Measurements from ENCODE around the gene CFDP1. TPM values are rescaled to one million over a fixed set of nuclear protein-coding genes. Genes with fewer than 3 reads are reported as not detected.

The CFDP1 gene
- polyA plus RNA-seq, 3 donors, result 12.9 to 23.2 (median 19.0) TPM

GRCh38 chr16:75460446-75460845 lies 27.1 kb upstream of the CFDP1 start:
- H3K79me2 ChIP-seq (ENCODE audit: insufficient read depth, low read length), result peaks cover 89% of the 10 kb centered on the region
- H3K4me3 ChIP-seq (replicated peaks in 1 of 3; ENCODE audit: low read depth in 2 of 3, low read length in 3 of 3), result no peak overlapping the region
- H3K27ac ChIP-seq (ENCODE audit: low read depth in 1 of 2, low read length in 2 of 2), result no peak overlapping the region
- peaks cover 0 to 4% (median 0%) of the 10 kb centered on the region in 7 donors for H3K9me3 Mint-ChIP-seq
- H3K4me1 Mint-ChIP-seq, result peaks cover 23% of the 10 kb centered on the region
- intact Hi-C loops (cut with micrococcal nuclease), result loop anchor here (5.0 to 10.0 kb wide), 3 partner anchors 107 to 187 kb away; partner anchors contain the start of genes ADAT1 (in 2 of the 2), GABARAPL2 (in 1 of the 2), KARS1 (in 1 of the 2) and TERF2IP (in 1 of the 2)
- H3K27ac Mint-ChIP-seq, result peak overlapping the region in 4 of 7 donors; percentile 27 to 64 (median 54)
- no CpG with 5 or more reads among the region's 1 CpG for WGBS (ENCODE audit: insufficient coverage)
- no peak overlapping the region for H3K9ac ChIP-seq (ENCODE audit: insufficient read depth, low read length, poor library complexity, severe bottlenecking)
- no peaks in the 10 kb centered on the region for H3K27me3 ChIP-seq (ENCODE audit: control insufficient read depth in 2 of 2, insufficient read depth in 2 of 2, low read length in 2 of 2)
- peaks cover 10 to 22% of the 10 kb centered on the region in 2 donors for H3K36me3 Mint-ChIP-seq
- no peak overlapping the region for H3K4me2 ChIP-seq (replicated peaks; ENCODE audit: extremely low read depth, low read length, poor library complexity, severe bottlenecking)
- H3K27me3 Mint-ChIP-seq (ENCODE audit: low read depth in 3 of 3), result no peaks in the 10 kb centered on the region
- no peaks in the 10 kb centered on the region for H3K9me3 ChIP-seq (replicated peaks in 1 of 2; ENCODE audit: control insufficient read depth in 1 of 2, insufficient read depth in 1 of 2, low read length in 2 of 2)
- H3K4me1 ChIP-seq (ENCODE audit: control insufficient read depth in 1 of 2, insufficient read depth in 2 of 2, low read length in 2 of 2), result peaks cover 12 to 23% of the 10 kb centered on the region in 2 donors
- H3K36me3 ChIP-seq (replicated peaks in 1 of 2; ENCODE audit: control insufficient read depth in 1 of 2, insufficient read depth in 2 of 2, low read length in 2 of 2), result peaks cover 2 to 11% of the 10 kb centered on the region in 2 donors
- DNase-seq, result no peak
- H4K20me1 ChIP-seq (ENCODE audit: insufficient read depth, low read length), result peaks cover 85% of the 10 kb centered on the region
- TF ChIP-seq CTCF (IDR thresholded peaks at IDR 0.05), result no peak
- no peak overlapping the region for H3K4me3 Mint-ChIP-seq
- no peak overlapping the region for H2AFZ ChIP-seq (ENCODE audit: insufficient read depth, low read depth, low read length, poor library complexity, severe bottlenecking)

- intact Hi-C loops (cut with micrococcal nuclease), result loop anchor here (5.0 to 10.0 kb wide), 3 partner anchors 108 to 188 kb away; partner anchors contain the start of genes ADAT1 (in 2 of the 2), GABARAPL2 (in 1 of the 2), KARS1 (in 1 of the 2) and TERF2IP (in 1 of the 2)
- H3K27me3 ChIP-seq (ENCODE audit: control insufficient read depth in 2 of 2, insufficient read depth in 2 of 2, low read length in 2 of 2), result no peaks in the 10 kb centered on the region
- Mint-ChIP-seq H3K36me3 (peaks cover 10 to 22% of the 10 kb centered on the region in 2 donors), H3K4me3 (no peak overlapping the region), H3K4me1 (peaks cover 21% of the 10 kb centered on the region), H3K27ac (peak overlapping the region in 6 of 7 donors; percentile 11 to 65 (median 31)), H3K27me3 (ENCODE audit: low read depth in 3 of 3) (no peaks in the 10 kb centered on the region), H3K9me3 (peaks cover 0 to under 1% (median 0%) of the 10 kb centered on the region in 7 donors)
- WGBS (ENCODE audit: insufficient coverage), result 91% methylated on average over 4 of the region's 4 CpGs
- H3K4me1 ChIP-seq (ENCODE audit: control insufficient read depth in 1 of 2, insufficient read depth in 2 of 2, low read length in 2 of 2), result peaks cover 12 to 23% of the 10 kb centered on the region in 2 donors
- H3K4me2 ChIP-seq (replicated peaks; ENCODE audit: extremely low read depth, low read length, poor library complexity, severe bottlenecking), result no peak overlapping the region
- DNase-seq, result no peak
- no peaks in the 10 kb centered on the region for H3K9me3 ChIP-seq (replicated peaks in 1 of 2; ENCODE audit: control insufficient read depth in 1 of 2, insufficient read depth in 1 of 2, low read length in 2 of 2)
- TF ChIP-seq CTCF (IDR thresholded peaks at IDR 0.05), result no peak
- peaks cover 96% of the 10 kb centered on the region for H3K79me2 ChIP-seq (ENCODE audit: insufficient read depth, low read length)
- H3K4me3 ChIP-seq (replicated peaks in 1 of 3; ENCODE audit: low read depth in 2 of 3, low read length in 3 of 3), result no peak overlapping the region
- no peak overlapping the region for H3K27ac ChIP-seq (ENCODE audit: low read depth in 1 of 2, low read length in 2 of 2)
- H3K9ac ChIP-seq (ENCODE audit: insufficient read depth, low read length, poor library complexity, severe bottlenecking), result no peak overlapping the region
- peaks cover 92% of the 10 kb centered on the region for H4K20me1 ChIP-seq (ENCODE audit: insufficient read depth, low read length)
- no peak overlapping the region for H2AFZ ChIP-seq (ENCODE audit: insufficient read depth, low read depth, low read length, poor library complexity, severe bottlenecking)
- peaks cover 2 to 11% of the 10 kb centered on the region in 2 donors for H3K36me3 ChIP-seq (replicated peaks in 1 of 2; ENCODE audit: control insufficient read depth in 1 of 2, insufficient read depth in 2 of 2, low read length in 2 of 2)
Measured at GRCh38 chr16:75459691-75460090, 26.4 kb upstream of the CFDP1 start.

Measured in CD14-positive monocyte (primary cell).